Measurements from ENCODE around the gene DNM1L. TPM values are rescaled to one million over a fixed set of nuclear protein-coding genes. Genes with fewer than 3 reads are reported as not detected.

The DNM1L gene
- polyA plus RNA-seq, 3 donors = 23.6 to 45.6 (median 31.5) TPM

GRCh38 chr12:32686340-32686739 lies 7.2 kb downstream of the DNM1L start:
- DNase-seq = no peak
- no peak overlapping the region for H3K9ac ChIP-seq (ENCODE audit: insufficient read depth, low read length, poor library complexity, severe bottlenecking)
- no peak overlapping the region for H2AFZ ChIP-seq (ENCODE audit: insufficient read depth, low read depth, low read length, poor library complexity, severe bottlenecking)
- Mint-ChIP-seq H3K9me3 (peaks cover 0 to 3% (median 1%) of the 10 kb centered on the region in 7 donors), H3K4me3 (no peak overlapping the region), H3K36me3 (peaks cover 11 to 43% of the 10 kb centered on the region in 2 donors), H3K27ac (no peak overlapping the region), H3K4me1 (peaks cover 5% of the 10 kb centered on the region), H3K27me3 (ENCODE audit: low read depth in 3 of 3) (no peaks in the 10 kb centered on the region)
- peaks cover 0 to 3% of the 10 kb centered on the region in 2 donors for H3K9me3 ChIP-seq (replicated peaks in 1 of 2; ENCODE audit: control insufficient read depth in 1 of 2, insufficient read depth in 1 of 2, low read length in 2 of 2)
- H4K20me1 ChIP-seq (ENCODE audit: insufficient read depth, low read length) = peaks cover 60% of the 10 kb centered on the region
- H3K4me3 ChIP-seq (replicated peaks in 1 of 3; ENCODE audit: low read depth in 2 of 3, low read length in 3 of 3) = no peak overlapping the region
- H3K36me3 ChIP-seq (replicated peaks in 1 of 2; ENCODE audit: control insufficient read depth in 1 of 2, insufficient read depth in 2 of 2, low read length in 2 of 2) = peaks cover 16 to 21% of the 10 kb centered on the region in 2 donors
- H3K4me2 ChIP-seq (replicated peaks; ENCODE audit: extremely low read depth, low read length, poor library complexity, severe bottlenecking) = no peak overlapping the region
- H3K27me3 ChIP-seq (ENCODE audit: control insufficient read depth in 2 of 2, insufficient read depth in 2 of 2, low read length in 2 of 2) = no peaks in the 10 kb centered on the region
- no CpG with 5 or more reads among the region's 1 CpG for WGBS (ENCODE audit: insufficient coverage)
- TF ChIP-seq CTCF (IDR thresholded peaks at IDR 0.05) = no peak
- intact Hi-C loops (cut with micrococcal nuclease) = loop anchor here in 1 of 2 donors (10.0 kb wide), 1 partner anchor 1032 kb away; the partner anchor contains the start of gene ETFBKMT
- H3K79me2 ChIP-seq (ENCODE audit: insufficient read depth, low read length) = peaks cover 100% of the 10 kb centered on the region
- no peak overlapping the region for H3K27ac ChIP-seq (ENCODE audit: low read depth in 1 of 2, low read length in 2 of 2)
- no peaks in the 10 kb centered on the region for H3K4me1 ChIP-seq (ENCODE audit: control insufficient read depth in 1 of 2, insufficient read depth in 2 of 2, low read length in 2 of 2)

- Histone ChIP-seq H3K4me2 (replicated peaks; ENCODE audit: extremely low read depth, low read length, poor library complexity, severe bottlenecking) (no peak overlapping the region), H3K9me3 (replicated peaks in 1 of 2; ENCODE audit: control insufficient read depth in 1 of 2, insufficient read depth in 1 of 2, low read length in 2 of 2) (peaks cover 0 to 5% of the 10 kb centered on the region in 2 donors), H3K9ac (ENCODE audit: insufficient read depth, low read length, poor library complexity, severe bottlenecking) (no peak overlapping the region), H3K79me2 (ENCODE audit: insufficient read depth, low read length) (peaks cover 100% of the 10 kb centered on the region), H3K27me3 (ENCODE audit: control insufficient read depth in 2 of 2, insufficient read depth in 2 of 2, low read length in 2 of 2) (no peaks in the 10 kb centered on the region), H3K36me3 (replicated peaks in 1 of 2; ENCODE audit: control insufficient read depth in 1 of 2, insufficient read depth in 2 of 2, low read length in 2 of 2) (peaks cover 15 to 30% of the 10 kb centered on the region in 2 donors), H3K4me1 (ENCODE audit: control insufficient read depth in 1 of 2, insufficient read depth in 2 of 2, low read length in 2 of 2) (no peaks in the 10 kb centered on the region), H3K27ac (ENCODE audit: low read depth in 1 of 2, low read length in 2 of 2) (no peak overlapping the region), H4K20me1 (ENCODE audit: insufficient read depth, low read length) (peaks cover 83% of the 10 kb centered on the region), H2AFZ (ENCODE audit: insufficient read depth, low read depth, low read length, poor library complexity, severe bottlenecking) (no peak overlapping the region), H3K4me3 (replicated peaks in 1 of 3; ENCODE audit: low read depth in 2 of 3, low read length in 3 of 3) (no peak overlapping the region)
- no peaks in the 10 kb centered on the region for H3K27me3 Mint-ChIP-seq (ENCODE audit: low read depth in 3 of 3)
- no peak overlapping the region for H3K4me3 Mint-ChIP-seq
- intact Hi-C loops (cut with micrococcal nuclease) = loop anchor here in 1 of 2 donors (10.0 kb wide), 1 partner anchor 1034 kb away; the partner anchor contains the start of gene ETFBKMT
- DNase-seq = no peak
- TF ChIP-seq CTCF (IDR thresholded peaks at IDR 0.05) = no peak
- H3K9me3 Mint-ChIP-seq = peaks cover 0 to 3% (median 2%) of the 10 kb centered on the region in 7 donors
- no peaks in the 10 kb centered on the region for H3K4me1 Mint-ChIP-seq
- no peak overlapping the region for H3K27ac Mint-ChIP-seq
- H3K36me3 Mint-ChIP-seq = peaks cover 14 to 53% of the 10 kb centered on the region in 2 donors
These were observed 9.7 kb downstream of the DNM1L start for GRCh38 chr12:32688786-32689185.

All from CD14-positive monocyte (primary cell).